Trophoblast cell (in vitro differentiated cells and primary cell): Measurements from ENCODE around the gene BMP2.

ENCODE experiments used
- DNase-seq, 2 donors: peaks; one replicate each; pipeline ENCODE4 v3.0.0-alpha.2; 2016
- H2AFZ ChIP-seq: 2 replicates; pipeline ENCODE4 v1.6.1; 2013; ENCODE audit warnings: low read length, moderate library complexity, mild to moderate bottlenecking; ENCODE audit not compliant: insufficient read depth, poor library complexity
- H2AK5ac ChIP-seq: 2 replicates; pipeline ENCODE4 v1.6.1; 2013; ENCODE audit warnings: mild to moderate bottlenecking, low read length
- H2BK120ac ChIP-seq: 2 replicates; pipeline ENCODE4 v1.6.1; 2013; ENCODE audit warnings: low read length, mild to moderate bottlenecking, moderate library complexity; ENCODE audit not compliant: insufficient read depth, poor library complexity
- H2BK12ac ChIP-seq: 2 replicates; pipeline ENCODE4 v1.6.1; 2013; ENCODE audit warnings: mild to moderate bottlenecking, low read length, moderate library complexity
- H2BK5ac ChIP-seq: 2 replicates; pipeline ENCODE4 v1.6.1; 2013; ENCODE audit warnings: low read length, low read depth, moderate library complexity, mild to moderate bottlenecking; ENCODE audit not compliant: poor library complexity
- H3K14ac ChIP-seq: 2 replicates; pipeline ENCODE4 v1.6.1; 2013; ENCODE audit warnings: mild to moderate bottlenecking, low read length
- H3K18ac ChIP-seq: 2 replicates; pipeline ENCODE4 v1.6.1; 2013; ENCODE audit warnings: mild to moderate bottlenecking, low read length
- H3K23ac ChIP-seq: 2 replicates; pipeline ENCODE4 v1.6.1; 2013; ENCODE audit warnings: low read length
- H3K27ac ChIP-seq: 2 replicates; pipeline ENCODE4 v1.5.1; 2013; ENCODE audit warnings: low read depth, mild to moderate bottlenecking, inconsistent platforms, low read length, moderate library complexity
- H3K27me3 ChIP-seq: 2 replicates; pipeline ENCODE4 v1.6.1; 2013; ENCODE audit warnings: inconsistent platforms, mild to moderate bottlenecking, low read length, moderate library complexity; ENCODE audit not compliant: insufficient read depth
- H3K36me3 ChIP-seq, 2 experiments: 1 replicate in 1 of 2; 2 replicates in 1 of 2; pipeline ENCODE4 v1.6.1; 2013; ENCODE audit warnings: low read length in 2 of 2, mild to moderate bottlenecking in 2 of 2, moderate library complexity in 1 of 2; ENCODE audit not compliant: insufficient read depth in 2 of 2, control insufficient read depth in 1 of 2
- H3K4ac ChIP-seq: 2 replicates; pipeline ENCODE4 v1.6.1; 2013; ENCODE audit warnings: low read depth, mild to moderate bottlenecking, low read length, moderate library complexity
- H3K4me1 ChIP-seq, 2 experiments: 1 replicate in 1 of 2; 2 replicates in 1 of 2; pipeline ENCODE4 v1.6.1; 2013; ENCODE audit warnings: low read length in 2 of 2, mild to moderate bottlenecking in 2 of 2, moderate library complexity in 1 of 2; ENCODE audit not compliant: insufficient read depth in 2 of 2, control insufficient read depth in 1 of 2
- H3K4me2 ChIP-seq: 2 replicates; pipeline ENCODE4 v1.6.1; 2013; ENCODE audit warnings: inconsistent platforms, mild to moderate bottlenecking, low read length, moderate library complexity
- H3K4me3 ChIP-seq: 2 replicates; pipeline ENCODE4 v1.5.1; 2013; ENCODE audit warnings: mild to moderate bottlenecking, low read depth, low read length, inconsistent platforms
- H3K79me1 ChIP-seq: one replicate; pipeline ENCODE4 v1.6.1; 2013; ENCODE audit warnings: low read length
- H3K79me2 ChIP-seq: 2 replicates; pipeline ENCODE4 v1.6.1; 2013; ENCODE audit warnings: low read length, mild to moderate bottlenecking; ENCODE audit not compliant: control insufficient read depth, insufficient read depth, poor library complexity
- H3K9ac ChIP-seq: 2 replicates; pipeline ENCODE4 v1.6.1; 2013; ENCODE audit warnings: mild to moderate bottlenecking, low read length
- H3K9me3 ChIP-seq: 2 replicates; pipeline ENCODE4 v1.6.1; 2013; ENCODE audit warnings: low read depth, mild to moderate bottlenecking, control low read depth, inconsistent platforms, low read length; ENCODE audit not compliant: insufficient read depth
- H4K12ac ChIP-seq: 2 replicates; pipeline ENCODE4 v1.6.1; 2013; ENCODE audit warnings: low read depth, mild to moderate bottlenecking, low read length, moderate library complexity
- H4K8ac ChIP-seq: 2 replicates; pipeline ENCODE4 v1.6.1; 2013; ENCODE audit warnings: low read depth, mild to moderate bottlenecking, low read length, moderate library complexity
- H4K91ac ChIP-seq: one replicate; pipeline ENCODE4 v1.6.1; 2013; ENCODE audit warnings: low read depth, mild to moderate bottlenecking, low read length, moderate library complexity
- WGBS: extraction: QIAGEN DNeasy Blood & Tissue Kit; methylation state at CpG from one replicate; pipeline ENCODE4 v1.1.7; 2013; ENCODE audit warnings: missing lambda C conversion rate; ENCODE audit not compliant: insufficient read length, insufficient coverage; ENCODE audit errors: extremely low coverage; 5-methylcytosine and 5-hydroxymethylcytosine counted together

The BMP2 gene

DNA sequence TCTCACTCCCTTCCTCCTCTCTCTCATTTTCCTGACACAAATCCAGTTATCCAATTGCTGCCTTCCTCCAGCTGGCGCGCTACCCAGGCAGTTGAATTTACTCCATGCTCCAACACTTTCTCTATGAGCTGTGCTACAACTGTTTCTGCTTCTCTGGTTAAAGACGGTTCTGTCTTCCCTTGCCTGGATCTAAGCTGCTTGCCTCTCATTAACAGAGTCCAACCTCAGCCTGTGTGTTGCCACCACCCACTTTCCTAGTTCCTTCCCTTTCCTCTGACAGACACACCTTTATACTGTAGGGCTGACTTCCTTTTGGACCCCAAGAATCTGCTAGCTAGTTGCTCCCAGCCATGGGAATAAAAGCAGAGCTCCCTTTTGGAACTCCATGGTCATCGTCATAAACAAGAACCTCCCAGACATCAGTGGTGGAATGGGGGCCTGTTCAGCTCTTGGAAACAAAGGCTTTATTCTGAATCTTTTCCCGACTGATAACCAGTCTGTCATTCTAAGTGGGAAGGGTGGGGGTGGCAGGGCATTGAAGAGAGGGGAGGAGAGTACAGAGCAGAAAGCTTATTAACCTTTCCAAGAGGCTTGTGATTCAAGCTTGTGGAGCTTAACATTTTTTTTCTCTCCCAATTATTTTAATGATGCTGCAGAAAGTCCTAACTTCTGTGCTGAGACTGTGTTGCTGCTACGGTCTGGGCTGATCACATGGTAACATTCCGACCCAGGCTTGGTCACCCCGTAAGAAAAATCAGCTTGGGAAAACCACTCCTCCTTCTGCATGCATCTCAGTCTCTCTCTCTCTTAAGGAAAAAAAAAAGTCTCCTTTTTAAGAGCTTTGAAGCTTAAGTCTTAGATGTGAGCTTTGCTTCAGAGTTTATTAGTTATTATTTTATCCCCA, 31.3 kb upstream of the BMP2 start:
- Histone ChIP-seq H3K4me2 (no peak overlapping the region), H3K79me2 (peaks cover 2% of the 10 kb centered on the region), H3K36me3 (no peaks in the 10 kb centered on the region), H3K14ac (no peak overlapping the region), H2AK5ac (no peak overlapping the region), H3K79me1 (no peaks in the 10 kb centered on the region), H3K27ac (no peak overlapping the region), H4K91ac (no peak overlapping the region), H3K4me3 (no peak overlapping the region), H2BK12ac (no peak overlapping the region), H4K12ac (no peak overlapping the region), H3K9me3 (no peaks in the 10 kb centered on the region), H3K18ac (no peak overlapping the region), H3K27me3 (no peaks in the 10 kb centered on the region), H2BK5ac (no peak overlapping the region), H3K4ac (no peak overlapping the region), H4K8ac (no peak overlapping the region), H2BK120ac (no peak overlapping the region), H3K4me1 (no peaks in the 10 kb centered on the region), H3K23ac (no peak overlapping the region), H3K9ac (no peak overlapping the region), H2AFZ (no peak overlapping the region)
- no peak for DNase-seq
- no CpG with 5 or more reads among the region's 8 CpGs for WGBS

DNA sequence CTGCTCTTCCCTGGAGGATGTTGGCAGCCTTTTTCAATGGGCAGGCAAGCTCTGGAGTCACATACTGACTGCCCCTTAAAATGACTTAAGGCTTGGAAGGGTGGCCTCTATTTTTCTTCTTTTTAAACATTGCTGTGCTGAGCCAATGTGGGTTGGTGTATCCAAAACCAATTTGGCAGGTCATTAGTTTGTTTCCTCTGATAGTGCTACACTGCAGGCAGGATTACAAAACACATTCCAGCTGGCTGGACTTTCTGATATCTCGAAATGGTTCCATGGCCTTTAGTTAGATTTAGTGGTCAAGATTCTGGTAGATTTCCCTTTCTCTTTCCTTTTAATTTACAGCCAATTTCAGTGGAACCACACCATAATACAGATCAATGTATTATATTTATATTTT, 28.1 kb upstream of the BMP2 start:
- H3K36me3 ChIP-seq, result no peaks in the 10 kb centered on the region
- H4K91ac ChIP-seq, result no peak overlapping the region
- no peak overlapping the region for H2BK120ac ChIP-seq
- H3K9me3 ChIP-seq, result peaks cover 1% of the 10 kb centered on the region
- H3K4me1 ChIP-seq, result no peaks in the 10 kb centered on the region
- DNase-seq, result no peak
- H2BK5ac ChIP-seq, result no peak overlapping the region
- H3K79me1 ChIP-seq, result no peaks in the 10 kb centered on the region
- no peak overlapping the region for H3K4ac ChIP-seq
- H3K4me2 ChIP-seq, result no peak overlapping the region
- no peaks in the 10 kb centered on the region for H3K79me2 ChIP-seq
- no peak overlapping the region for H4K8ac ChIP-seq
- no peak overlapping the region for H3K4me3 ChIP-seq
- H2AK5ac ChIP-seq, result no peak overlapping the region
- H3K9ac ChIP-seq, result no peak overlapping the region
- WGBS, result no CpG with 5 or more reads among the region's 1 CpG
- no peak overlapping the region for H3K14ac ChIP-seq
- H3K23ac ChIP-seq, result no peak overlapping the region
- no peaks in the 10 kb centered on the region for H3K27me3 ChIP-seq
- H3K27ac ChIP-seq, result no peak overlapping the region
- no peak overlapping the region for H2BK12ac ChIP-seq
- no peak overlapping the region for H2AFZ ChIP-seq
- no peak overlapping the region for H3K18ac ChIP-seq
- H4K12ac ChIP-seq, result no peak overlapping the region

DNA sequence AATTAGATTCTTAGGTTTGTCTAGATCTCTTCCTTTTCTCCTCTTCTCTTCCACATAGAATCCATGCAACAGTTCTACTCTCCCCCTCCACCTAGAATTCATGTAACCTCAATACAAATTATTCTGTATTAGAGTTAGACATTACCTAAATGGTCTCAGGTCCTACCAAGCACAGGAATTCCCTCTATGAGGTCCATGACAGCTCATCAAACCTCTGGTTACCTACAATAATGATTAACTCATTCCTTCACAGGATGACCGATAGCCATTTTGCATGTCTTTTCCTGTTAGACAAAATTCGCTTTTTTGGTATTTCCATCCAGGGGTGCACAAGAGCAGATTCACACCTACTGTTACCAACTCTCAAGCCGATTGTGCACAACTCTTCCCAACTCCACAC, 27.4 kb upstream of the BMP2 start:
- Histone ChIP-seq H3K36me3 (no peaks in the 10 kb centered on the region), H4K12ac (no peak overlapping the region), H2BK12ac (no peak overlapping the region), H3K4me3 (no peak overlapping the region), H2BK120ac (no peak overlapping the region), H2BK5ac (no peak overlapping the region), H2AFZ (no peak overlapping the region), H3K4ac (no peak overlapping the region), H3K23ac (no peak overlapping the region), H3K79me2 (no peaks in the 10 kb centered on the region), H3K18ac (no peak overlapping the region), H3K27me3 (no peaks in the 10 kb centered on the region), H4K91ac (no peak overlapping the region), H3K4me1 (no peaks in the 10 kb centered on the region), H3K4me2 (no peak overlapping the region), H3K27ac (no peak overlapping the region), H3K9ac (no peak overlapping the region), H2AK5ac (no peak overlapping the region), H3K79me1 (no peaks in the 10 kb centered on the region), H4K8ac (no peak overlapping the region), H3K9me3 (peaks cover 1% of the 10 kb centered on the region), H3K14ac (no peak overlapping the region)
- WGBS, result no CpG with 5 or more reads among the region's 3 CpGs
- DNase-seq, result no peak

GRCh38 chr20:6744180-6744579, 23.3 kb upstream of the BMP2 start:
- H3K27ac ChIP-seq, result no peak overlapping the region
- H2BK120ac ChIP-seq, result no peak overlapping the region
- no peak overlapping the region for H2BK12ac ChIP-seq
- H2AFZ ChIP-seq, result no peak overlapping the region
- no peaks in the 10 kb centered on the region for H3K4me1 ChIP-seq
- no peak overlapping the region for H2AK5ac ChIP-seq
- peaks cover 1% of the 10 kb centered on the region for H3K9me3 ChIP-seq
- no peaks in the 10 kb centered on the region for H3K36me3 ChIP-seq
- H3K4ac ChIP-seq, result no peak overlapping the region
- H3K4me3 ChIP-seq, result no peak overlapping the region
- H4K8ac ChIP-seq, result no peak overlapping the region
- no peak for DNase-seq
- no peak overlapping the region for H3K23ac ChIP-seq
- H3K79me2 ChIP-seq, result no peaks in the 10 kb centered on the region
- no peaks in the 10 kb centered on the region for H3K27me3 ChIP-seq
- no peak overlapping the region for H2BK5ac ChIP-seq
- no peak overlapping the region for H3K4me2 ChIP-seq
- no peaks in the 10 kb centered on the region for H3K79me1 ChIP-seq
- no peak overlapping the region for H4K91ac ChIP-seq
- no peak overlapping the region for H3K14ac ChIP-seq
- no peak overlapping the region for H4K12ac ChIP-seq
- no peak overlapping the region for H3K9ac ChIP-seq
- WGBS, result no CpG with 5 or more reads among the region's 1 CpG
- no peak overlapping the region for H3K18ac ChIP-seq
